Measurements from ENCODE around the gene GREM1.

Gene GREM1

GRCh38 chr15:32679298-32679690, 38.5 kb upstream of the GREM1 start:
- DNase-seq (ENCODE audit: insufficient read length, low spot score) (no peak), FAIRE-seq (no peak)
- no peak for TF ChIP-seq POLR2A (IDR thresholded peaks at IDR 0.05; ENCODE audit: low read depth, low read length)
- no peak for TF ChIP-seq POU2F2 (IDR thresholded peaks at IDR 0.05; ENCODE audit: low read depth, low read length)
- no peak for TF ChIP-seq TAF1 (IDR thresholded peaks at IDR 0.05; ENCODE audit: low read depth, low read length)
- no peak for TF ChIP-seq POLR2AphosphoS5 (IDR thresholded peaks at IDR 0.05; ENCODE audit: low read depth, low read length)
- no peak for TF ChIP-seq PAX5 (IDR thresholded peaks at IDR 0.05; ENCODE audit: insufficient read depth, low read length, severe bottlenecking)
- TF ChIP-seq SPI1 (IDR thresholded peaks at IDR 0.05; ENCODE audit: low read depth, low read length) = no peak

- no peak for FAIRE-seq
- TF ChIP-seq POU2F2 (IDR thresholded peaks at IDR 0.05; ENCODE audit: low read depth, low read length) (no peak), TAF1 (IDR thresholded peaks at IDR 0.05; ENCODE audit: low read depth, low read length) (no peak), SPI1 (IDR thresholded peaks at IDR 0.05; ENCODE audit: low read depth, low read length) (no peak), PAX5 (IDR thresholded peaks at IDR 0.05; ENCODE audit: insufficient read depth, low read length, severe bottlenecking) (no peak), POLR2A (IDR thresholded peaks at IDR 0.05; ENCODE audit: low read depth, low read length) (no peak), POLR2AphosphoS5 (IDR thresholded peaks at IDR 0.05; ENCODE audit: low read depth, low read length) (no peak)
- no peak for DNase-seq (ENCODE audit: insufficient read length, low spot score)
These were observed 35.2 kb upstream of the GREM1 start for GRCh38 chr15:32682569-32682968.

- no peak for DNase-seq (ENCODE audit: insufficient read length, low spot score)
- TF ChIP-seq POLR2A (IDR thresholded peaks at IDR 0.05; ENCODE audit: low read depth, low read length) (no peak), POU2F2 (IDR thresholded peaks at IDR 0.05; ENCODE audit: low read depth, low read length) (no peak), SPI1 (IDR thresholded peaks at IDR 0.05; ENCODE audit: low read depth, low read length) (no peak), TAF1 (IDR thresholded peaks at IDR 0.05; ENCODE audit: low read depth, low read length) (no peak), PAX5 (IDR thresholded peaks at IDR 0.05; ENCODE audit: insufficient read depth, low read length, severe bottlenecking) (no peak), POLR2AphosphoS5 (IDR thresholded peaks at IDR 0.05; ENCODE audit: low read depth, low read length) (no peak)
- no peak for FAIRE-seq
These were observed 34.7 kb upstream of the GREM1 start for GRCh38 chr15:32682977-32683630.

- TF ChIP-seq POLR2AphosphoS5 (IDR thresholded peaks at IDR 0.05; ENCODE audit: low read depth, low read length) (no peak), SPI1 (IDR thresholded peaks at IDR 0.05; ENCODE audit: low read depth, low read length) (peak; percentile 34; the same call in 1 of the 2 replicates), POU2F2 (IDR thresholded peaks at IDR 0.05; ENCODE audit: low read depth, low read length) (no peak), PAX5 (IDR thresholded peaks at IDR 0.05; ENCODE audit: insufficient read depth, low read length, severe bottlenecking) (no peak), TAF1 (IDR thresholded peaks at IDR 0.05; ENCODE audit: low read depth, low read length) (no peak), POLR2A (IDR thresholded peaks at IDR 0.05; ENCODE audit: low read depth, low read length) (no peak)
- FAIRE-seq = no peak
- DNase-seq (ENCODE audit: insufficient read length, low spot score) = no peak
These were observed 33.8 kb upstream of the GREM1 start for GRCh38 chr15:32683906-32684584.

GRCh38 chr15:32685576-32685975, 32.2 kb upstream of the GREM1 start:
- FAIRE-seq = no peak
- TF ChIP-seq PAX5 (IDR thresholded peaks at IDR 0.05; ENCODE audit: insufficient read depth, low read length, severe bottlenecking) = no peak
- no peak for TF ChIP-seq TAF1 (IDR thresholded peaks at IDR 0.05; ENCODE audit: low read depth, low read length)
- TF ChIP-seq SPI1 (IDR thresholded peaks at IDR 0.05; ENCODE audit: low read depth, low read length) = no peak
- TF ChIP-seq POLR2A (IDR thresholded peaks at IDR 0.05; ENCODE audit: low read depth, low read length) = no peak
- TF ChIP-seq POLR2AphosphoS5 (IDR thresholded peaks at IDR 0.05; ENCODE audit: low read depth, low read length) = no peak
- no peak for TF ChIP-seq POU2F2 (IDR thresholded peaks at IDR 0.05; ENCODE audit: low read depth, low read length)
- no peak for DNase-seq (ENCODE audit: insufficient read length, low spot score)

GRCh38 chr15:32687556-32687955, 30.2 kb upstream of the GREM1 start:
- FAIRE-seq (no peak), DNase-seq (ENCODE audit: insufficient read length, low spot score) (no peak)
- no peak for TF ChIP-seq TAF1 (IDR thresholded peaks at IDR 0.05; ENCODE audit: low read depth, low read length)
- TF ChIP-seq POLR2A (IDR thresholded peaks at IDR 0.05; ENCODE audit: low read depth, low read length) = no peak
- no peak for TF ChIP-seq POLR2AphosphoS5 (IDR thresholded peaks at IDR 0.05; ENCODE audit: low read depth, low read length)
- no peak for TF ChIP-seq POU2F2 (IDR thresholded peaks at IDR 0.05; ENCODE audit: low read depth, low read length)
- no peak for TF ChIP-seq PAX5 (IDR thresholded peaks at IDR 0.05; ENCODE audit: insufficient read depth, low read length, severe bottlenecking)
- TF ChIP-seq SPI1 (IDR thresholded peaks at IDR 0.05; ENCODE audit: low read depth, low read length) = no peak

GRCh38 chr15:32688151-32688639, 29.6 kb upstream of the GREM1 start:
- TF ChIP-seq POU2F2 (IDR thresholded peaks at IDR 0.05; ENCODE audit: low read depth, low read length) = no peak
- TF ChIP-seq POLR2A (IDR thresholded peaks at IDR 0.05; ENCODE audit: low read depth, low read length) = no peak
- no peak for TF ChIP-seq PAX5 (IDR thresholded peaks at IDR 0.05; ENCODE audit: insufficient read depth, low read length, severe bottlenecking)
- no peak for TF ChIP-seq SPI1 (IDR thresholded peaks at IDR 0.05; ENCODE audit: low read depth, low read length)
- TF ChIP-seq POLR2AphosphoS5 (IDR thresholded peaks at IDR 0.05; ENCODE audit: low read depth, low read length) = no peak
- TF ChIP-seq TAF1 (IDR thresholded peaks at IDR 0.05; ENCODE audit: low read depth, low read length) = no peak
- FAIRE-seq (no peak), DNase-seq (ENCODE audit: insufficient read length, low spot score) (no peak)

- TF ChIP-seq PAX5 (IDR thresholded peaks at IDR 0.05; ENCODE audit: insufficient read depth, low read length, severe bottlenecking) (no peak), POLR2A (IDR thresholded peaks at IDR 0.05; ENCODE audit: low read depth, low read length) (no peak), POU2F2 (IDR thresholded peaks at IDR 0.05; ENCODE audit: low read depth, low read length) (no peak), POLR2AphosphoS5 (IDR thresholded peaks at IDR 0.05; ENCODE audit: low read depth, low read length) (no peak), TAF1 (IDR thresholded peaks at IDR 0.05; ENCODE audit: low read depth, low read length) (no peak), SPI1 (IDR thresholded peaks at IDR 0.05; ENCODE audit: low read depth, low read length) (no peak)
- DNase-seq (ENCODE audit: insufficient read length, low spot score) = no peak
- no peak for FAIRE-seq
These were observed 26.7 kb upstream of the GREM1 start for GRCh38 chr15:32690941-32691688.

- no peak for TF ChIP-seq PAX5 (IDR thresholded peaks at IDR 0.05; ENCODE audit: insufficient read depth, low read length, severe bottlenecking)
- TF ChIP-seq POU2F2 (IDR thresholded peaks at IDR 0.05; ENCODE audit: low read depth, low read length) = no peak
- no peak for TF ChIP-seq POLR2A (IDR thresholded peaks at IDR 0.05; ENCODE audit: low read depth, low read length)
- no peak for TF ChIP-seq TAF1 (IDR thresholded peaks at IDR 0.05; ENCODE audit: low read depth, low read length)
- no peak for TF ChIP-seq POLR2AphosphoS5 (IDR thresholded peaks at IDR 0.05; ENCODE audit: low read depth, low read length)
- DNase-seq (ENCODE audit: insufficient read length, low spot score) = no peak
- FAIRE-seq = no peak
These were observed 26.1 kb upstream of the GREM1 start for GRCh38 chr15:32691689-32692038.
